ENCODE results near the gene FUT3. TPM values are rescaled to one million over a fixed set of nuclear protein-coding genes. Genes with fewer than 3 reads are reported as not detected.

The FUT3 gene
- total and polyA plus RNA-seq, 2 of the 8 experiments (the other 6 are each of a cell fraction or from before 2014, with no cell fraction given), result 0.15 to 0.63 TPM

DNA sequence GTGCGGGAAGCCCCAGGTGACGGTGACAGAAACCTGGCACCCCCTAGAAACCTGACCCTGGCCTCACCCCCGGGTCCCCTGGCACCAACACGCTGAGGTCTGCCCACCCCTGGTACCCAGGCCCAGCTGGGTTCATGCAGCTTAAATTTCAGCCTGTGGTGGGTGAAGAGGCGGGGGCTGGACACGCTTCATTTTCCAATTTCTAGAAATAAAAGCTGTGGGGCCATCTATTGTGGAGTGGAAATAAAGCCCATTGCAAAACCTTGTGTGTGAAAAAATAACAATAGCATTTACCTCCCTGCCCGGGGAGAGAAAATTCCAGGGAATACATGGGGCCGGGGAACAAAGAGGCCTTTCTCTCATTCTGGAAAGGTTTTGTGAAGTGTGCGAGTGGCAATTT is 26.6 kb upstream of the FUT3 start:
- POLR2A ChIA-PET (ENCODE audit: partially characterized antibody), result interaction anchor here (1.5 kb wide), 1 partner anchor 14 kb away, joined by 7 read pairs; no protein-coding TSS in a partner anchor
- CTCF ChIA-PET (ENCODE audit: partially characterized antibody), result interaction anchor here (0.7 to 1.9 kb wide), 2 partner anchors 49 to 55 kb away, joined by 3 to 7 read pairs; no protein-coding TSS in a partner anchor
- TF ChIP-seq RXRA (IDR thresholded peaks at IDR 0.05; ENCODE audit: insufficient read depth, low read depth, low read length) (no peak), POLR2AphosphoS5 (IDR thresholded peaks at IDR 0.05; ENCODE audit: low read depth, low read length) (no peak), TCF12 (IDR thresholded peaks at IDR 0.05; ENCODE audit: low read depth, low read length) (no peak), RAD21 (IDR thresholded peaks at IDR 0.05 in 1 of 2, conservative IDR thresholded peaks at IDR 0.05 in 1 of 2; ENCODE audit: low read depth in 2 of 2, low read length in 2 of 2) (no peak)

More for the DNA sequence above, 26.6 kb upstream of the FUT3 start:
- Histone ChIP-seq H2BK5ac (ENCODE audit: low read depth, low read length) (no peak overlapping the region), H4K8ac (ENCODE audit: extremely low read depth, insufficient read depth, low read length) (no peak overlapping the region), H3K9me3 (ENCODE audit: insufficient read depth in 2 of 2, low read depth in 1 of 2, low read length in 1 of 2) (no peaks in the 10 kb centered on the region), H3K23me2 (ENCODE audit: low read depth, low read length) (no peaks in the 10 kb centered on the region), H3K14ac (ENCODE audit: insufficient read length) (no peak overlapping the region), H3K4me3 (ENCODE audit: extremely low read depth in 1 of 4, insufficient read depth in 2 of 4, low read depth in 3 of 4, low read length in 4 of 4) (no peak overlapping the region), H3K27ac (ENCODE audit: low read depth, low read length) (no peak overlapping the region), H4K91ac (replicated peaks; ENCODE audit: insufficient read length, low read length) (no peak overlapping the region), H3K4me1 (replicated peaks in 1 of 4; ENCODE audit: control insufficient read depth in 3 of 4, insufficient read depth in 4 of 4, low read length in 3 of 4) (peaks cover 0 to 17% (median 6%) of the 10 kb centered on the region in 4 experiments; a peak in 6 of 7 replicates), H3K56ac (replicated peaks; ENCODE audit: insufficient read length, low read depth, low read length) (no peak overlapping the region), H2BK120ac (replicated peaks; ENCODE audit: low read depth, low read length) (no peak overlapping the region), H2BK20ac (ENCODE audit: low read length) (no peak overlapping the region), H2AK5ac (ENCODE audit: low read depth, low read length) (no peak overlapping the region), H2BK15ac (ENCODE audit: low read length) (no peak overlapping the region), H3K23ac (ENCODE audit: insufficient read length) (no peak overlapping the region), H4K20me1 (replicated peaks in 1 of 2; ENCODE audit: control insufficient read depth in 1 of 2, insufficient read depth in 2 of 2, low read length in 2 of 2) (no peaks in the 10 kb centered on the region), H4K5ac (ENCODE audit: insufficient read length, low read depth, low read length) (no peak overlapping the region), H3K36me3 (ENCODE audit: control insufficient read depth in 2 of 4, insufficient read depth in 4 of 4, low read length in 3 of 4) (no peaks in the 10 kb centered on the region), H3K4me2 (ENCODE audit: insufficient read depth in 1 of 2, low read depth in 2 of 2, low read length in 2 of 2) (no peak overlapping the region), H3K9ac (replicated peaks in 1 of 4; ENCODE audit: extremely low read depth in 1 of 4, low read depth in 3 of 4, low read length in 3 of 4) (no peak overlapping the region), H3K79me2 (ENCODE audit: control insufficient read depth in 1 of 2, insufficient read depth in 2 of 2, low read length in 2 of 2) (no peaks in the 10 kb centered on the region), H2BK12ac (ENCODE audit: low read depth, low read length) (no peak overlapping the region), H3K4ac (replicated peaks; ENCODE audit: insufficient read length, low read depth, low read length) (no peak overlapping the region), H3K27me3 (replicated peaks in 1 of 4; ENCODE audit: control insufficient read depth in 3 of 4, extremely low read depth in 1 of 4, insufficient read depth in 3 of 4, low read length in 3 of 4) (no peaks in the 10 kb centered on the region), H3K79me1 (ENCODE audit: low read depth, low read length) (no peaks in the 10 kb centered on the region), H3K18ac (ENCODE audit: extremely low read depth, low read length) (no peak overlapping the region), H2AFZ (ENCODE audit: low read length) (no peak overlapping the region)
- no peak for DNase-seq (ENCODE audit: low read depth in 1 of 2, low spot score in 2 of 2)
- FAIRE-seq, result no peak
- 77% methylated on average over 9 of the region's 9 CpGs; no CpG with 5 or more reads in 1 of the 2 experiments for WGBS, 2 experiments (ENCODE audit: extremely low coverage in 1 of 2, insufficient coverage in 1 of 2, insufficient read length in 1 of 2, insufficient replicate concordance in 2 of 2, low coverage in 1 of 2, low lambda C conversion rate in 2 of 2, missing lambda C conversion rate in 1 of 2)

Measured in H1 (cell line).